NCI-H82 (cell line): ENCODE data around the gene KCNK18.
"Not testable (repeated sequence)": the region's sequence is repeated elsewhere in the genome, so short reads cannot be mapped to it uniquely, and the experiment has no call there.

Source experiments
- DNase-seq: peaks from one replicate; lab custom pipeline; 2025; lab: John Stamatoyannopoulos, UW

The KCNK18 gene

GRCh38 chr10:117221156-117221711 is 23.9 kb downstream of the KCNK18 start:
- no peak for DNase-seq

- no peak for DNase-seq
These were observed 25.3 kb downstream of the KCNK18 start for GRCh38 chr10:117222552-117222951.

- DNase-seq, result no peak
These were observed 25.8 kb downstream of the KCNK18 start for GRCh38 chr10:117222976-117223692.

- no peak for DNase-seq
These were observed 26.6 kb downstream of the KCNK18 start for GRCh38 chr10:117223693-117224430.

- DNase-seq, result no peak
These were observed 27.6 kb downstream of the KCNK18 start for GRCh38 chr10:117224881-117225280.

GRCh38 chr10:117226813-117227451 is 29.6 kb downstream of the KCNK18 start:
- peak; percentile 20 for DNase-seq

GRCh38 chr10:117228210-117228609 is 30.9 kb downstream of the KCNK18 start:
- DNase-seq, result no peak

- not testable (repeated sequence) for DNase-seq
These were observed 32.8 kb downstream of the KCNK18 start for GRCh38 chr10:117230107-117230506.

GRCh38 chr10:117237401-117237991 is 40.2 kb downstream of the KCNK18 start:
- DNase-seq, result no peak

GRCh38 chr10:117239051-117239450 is 41.8 kb downstream of the KCNK18 start:
- no peak for DNase-seq

GRCh38 chr10:117239721-117240620 is 42.7 kb downstream of the KCNK18 start:
- DNase-seq, result no peak

- DNase-seq, result no peak
These were observed 43.6 kb downstream of the KCNK18 start, which contains the start of gene SLC18A2 for GRCh38 chr10:117240621-117241529. Gene SLC18A2 (plus strand): TSS chr10:117241114. CDS start chr10:117241694, 580 bp downstream.

- DNase-seq, result no peak
These were observed 44.5 kb downstream of the KCNK18 start for GRCh38 chr10:117241541-117242462.

GRCh38 chr10:117242463-117242832 is 45.2 kb downstream of the KCNK18 start:
- no peak for DNase-seq

- DNase-seq, result no peak
These were observed 49.8 kb downstream of the KCNK18 start for GRCh38 chr10:117246997-117247671.

- no peak for DNase-seq
These were observed 51.6 kb downstream of the KCNK18 start for GRCh38 chr10:117248750-117249465.

GRCh38 chr10:117249493-117250093 is 52.3 kb downstream of the KCNK18 start:
- no peak for DNase-seq
